D721Med (cell line): ENCODE measurements around the gene MPZL1.

Experiments used
- DNase-seq: peaks from one replicate; pipeline ENCODE4 v3.0.0; 2011; ENCODE audit warnings: low spot score; ENCODE audit not compliant: insufficient read length
- FAIRE-seq: peaks from 2 replicates; lab custom pipeline; 2011; peaks lifted over from hg19 to GRCh38; lab: Jason Lieb, UNC
- CTCF ChIP-seq: IDR thresholded peaks from 2 replicates; pipeline ENCODE4 v1.5.1; 2012; ENCODE audit warnings: mild to moderate bottlenecking, control low read depth; ENCODE audit not compliant: insufficient read depth; ENCODE audit errors: missing control alignments

The MPZL1 gene

GRCh38 chr1:167833904-167834303, 112.1 kb downstream of the MPZL1 start:
- DNase-seq: no peak
- FAIRE-seq: no peak
- TF ChIP-seq CTCF: no peak

GRCh38 chr1:167836197-167836596, 114.4 kb downstream of the MPZL1 start:
- no peak for TF ChIP-seq CTCF
- no peak for DNase-seq
- no peak for FAIRE-seq

- TF ChIP-seq CTCF: no peak
- DNase-seq (no peak), FAIRE-seq (no peak)
These were observed 115.5 kb downstream of the MPZL1 start for GRCh38 chr1:167837326-167837725.

GRCh38 chr1:167839009-167839408, 117.2 kb downstream of the MPZL1 start:
- no peak for FAIRE-seq
- DNase-seq: no peak
- no peak for TF ChIP-seq CTCF
